Esophagus muscularis mucosa (tissue), 4 donors: ENCODE data around the gene TMPRSS12. TPM values are rescaled to one million over a fixed set of nuclear protein-coding genes. Genes with fewer than 3 reads are reported as not detected.
"Not testable (repeated sequence)": the region's sequence is repeated elsewhere in the genome, so short reads cannot be mapped to it uniquely, and the experiment has no call there.

Experiments
- DNase-seq: peaks from one replicate; pipeline ENCODE4 v3.0.0-alpha.2; 2017; ENCODE audit errors: extremely low spot score
- H3K27ac ChIP-seq, 4 donors: fragments of 200-600 bp; sonication (generic); replicated peaks in 1 of 4; 1 replicate in 3 of 4; 2 replicates in 1 of 4; pipeline ENCODE4 v1.5.1; 2016 to 2019; ENCODE audit warnings: mild to moderate bottlenecking in 1 of 4
- H3K27me3 ChIP-seq, 4 donors: fragments of 200-600 bp; sonication (generic); one replicate each; pipeline versions ENCODE4 v1.5.1 to v1.6.0; 2016 to 2019
- H3K36me3 ChIP-seq, 4 donors: fragments of 200-600 bp; sonication (generic); one replicate each; pipeline ENCODE4 v1.5.1; 2016 to 2019
- H3K4me1 ChIP-seq, 4 donors: fragments of 200-600 bp; sonication (generic); one replicate each; pipeline ENCODE4 v1.5.1; 2016 to 2019
- H3K4me3 ChIP-seq, 4 donors: fragments of 200-600 bp; sonication (generic); 1 replicate in 2 of 4; 2 replicates in 2 of 4; pipeline ENCODE4 v1.5.1; 2016 to 2019; ENCODE audit warnings: mild to moderate bottlenecking in 4 of 4, moderate library complexity in 1 of 4
- H3K9me3 ChIP-seq, 4 donors: fragments of 200-600 bp; sonication (generic); 1 replicate in 3 of 4; 2 replicates in 1 of 4; pipeline ENCODE4 v1.5.1; 2016 to 2019
- EP300 ChIP-seq: sonication (generic); formaldehyde crosslinking; IDR thresholded peaks from one replicate; pipeline ENCODE4 v1.6.1; 2017; ENCODE audit warnings: antibody characterized with exemption
- POLR2A ChIP-seq: fragments of 450-650 bp; IDR thresholded peaks from one replicate; pipeline ENCODE4 v1.6.1; 2017; ENCODE audit warnings: antibody characterized with exemption, moderate library complexity, mild to moderate bottlenecking, low read depth
- POLR2AphosphoS5 ChIP-seq, 2 donors: sonication (generic); formaldehyde crosslinking; IDR thresholded peaks; one replicate each; pipeline ENCODE4 v1.6.1; 2017; ENCODE audit warnings: antibody characterized with exemption in 2 of 2
- WGBS: methylation state at CpG from one replicate; pipeline ENCODE4 v1.1.5; 2018; 5-methylcytosine and 5-hydroxymethylcytosine counted together
- intact Hi-C: fragments of 100-400 bp; cut with DNase I; formaldehyde crosslinking; loops from one replicate; pipeline ENCODE4 v1.15.1; 2023
- total RNA-seq, 4 donors: library from RNA; depleted of rRNA; stranded (reverse); fragments of >200 nt; gene quantifications; one replicate each; pipeline versions ENCODE4 v1.1.0 to v1.2.1, GENCODE V29; 2016
- TF ChIP-seq, protein P1 (sequence below), 3 experiments: fragments of 200-600 bp in 2 of 3; fragments of 450-650 bp in 1 of 3; sonication (generic) in 2 of 3; IDR thresholded peaks; one replicate each; pipeline ENCODE4 v1.5.1; 2017 to 2019; ENCODE audit warnings: antibody characterized with exemption in 3 of 3, mild to moderate bottlenecking in 2 of 3, moderate library complexity in 1 of 3

TMPRSS12 gene, protein sequence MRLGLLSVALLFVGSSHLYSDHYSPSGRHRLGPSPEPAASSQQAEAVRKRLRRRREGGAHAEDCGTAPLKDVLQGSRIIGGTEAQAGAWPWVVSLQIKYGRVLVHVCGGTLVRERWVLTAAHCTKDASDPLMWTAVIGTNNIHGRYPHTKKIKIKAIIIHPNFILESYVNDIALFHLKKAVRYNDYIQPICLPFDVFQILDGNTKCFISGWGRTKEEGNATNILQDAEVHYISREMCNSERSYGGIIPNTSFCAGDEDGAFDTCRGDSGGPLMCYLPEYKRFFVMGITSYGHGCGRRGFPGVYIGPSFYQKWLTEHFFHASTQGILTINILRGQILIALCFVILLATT
- total RNA-seq = not detected

DNA sequence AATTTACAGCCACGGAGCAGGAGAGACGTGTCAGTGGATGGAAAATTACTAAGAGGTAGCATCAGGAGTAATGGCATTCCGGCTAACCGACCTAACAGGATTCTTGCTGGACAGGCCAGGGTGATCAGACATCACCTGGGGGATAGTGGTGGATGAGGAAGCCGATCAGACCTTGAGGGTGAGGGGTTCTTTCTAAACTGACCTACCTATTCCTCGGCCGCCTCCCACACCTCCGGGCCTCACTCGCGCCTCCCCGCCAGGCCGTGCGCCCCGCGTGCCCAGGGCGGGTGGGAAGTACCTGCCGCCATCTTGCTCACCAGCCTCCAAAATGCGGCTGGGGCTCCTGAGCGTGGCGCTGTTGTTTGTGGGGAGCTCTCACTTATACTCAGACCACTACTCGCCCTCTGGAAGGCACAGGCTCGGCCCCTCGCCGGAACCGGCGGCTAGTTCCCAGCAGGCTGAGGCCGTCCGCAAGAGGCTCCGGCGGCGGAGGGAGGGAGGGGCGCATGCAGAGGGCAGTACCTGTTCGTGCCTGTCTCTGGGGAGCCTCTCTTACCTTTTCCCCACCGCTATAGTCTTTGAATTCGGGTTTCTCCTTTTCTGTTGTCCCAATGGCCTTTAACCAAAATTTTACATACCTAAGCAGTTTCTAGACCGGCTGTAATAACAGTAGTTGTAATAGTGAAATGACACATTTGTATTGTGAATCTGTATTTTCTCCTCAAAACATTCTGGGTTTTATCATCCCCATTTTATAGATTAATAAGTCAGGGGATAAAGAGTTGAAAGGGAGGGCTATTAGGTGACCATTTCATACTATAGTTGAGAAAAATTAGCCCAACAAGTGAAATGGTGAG, at the start of gene TMPRSS12:
Gene TMPRSS12 (plus strand): TSS at position 290 of the 857 bp plus-strand sequence. CDS start 39 bp downstream, at position 329.
- H3K36me3 ChIP-seq = no peaks in the 10 kb centered on the region
- 34% methylated on average over 36 of the region's 36 CpGs for WGBS
- H3K4me1 ChIP-seq = peaks cover 0 to 4% (median 0%) of the 10 kb centered on the region in 4 donors
- peaks cover 0 to 8% (median 0%) of the 10 kb centered on the region in 4 donors for H3K27me3 ChIP-seq
- TF ChIP-seq EP300 = no peak
- TF ChIP-seq, protein P1, sequence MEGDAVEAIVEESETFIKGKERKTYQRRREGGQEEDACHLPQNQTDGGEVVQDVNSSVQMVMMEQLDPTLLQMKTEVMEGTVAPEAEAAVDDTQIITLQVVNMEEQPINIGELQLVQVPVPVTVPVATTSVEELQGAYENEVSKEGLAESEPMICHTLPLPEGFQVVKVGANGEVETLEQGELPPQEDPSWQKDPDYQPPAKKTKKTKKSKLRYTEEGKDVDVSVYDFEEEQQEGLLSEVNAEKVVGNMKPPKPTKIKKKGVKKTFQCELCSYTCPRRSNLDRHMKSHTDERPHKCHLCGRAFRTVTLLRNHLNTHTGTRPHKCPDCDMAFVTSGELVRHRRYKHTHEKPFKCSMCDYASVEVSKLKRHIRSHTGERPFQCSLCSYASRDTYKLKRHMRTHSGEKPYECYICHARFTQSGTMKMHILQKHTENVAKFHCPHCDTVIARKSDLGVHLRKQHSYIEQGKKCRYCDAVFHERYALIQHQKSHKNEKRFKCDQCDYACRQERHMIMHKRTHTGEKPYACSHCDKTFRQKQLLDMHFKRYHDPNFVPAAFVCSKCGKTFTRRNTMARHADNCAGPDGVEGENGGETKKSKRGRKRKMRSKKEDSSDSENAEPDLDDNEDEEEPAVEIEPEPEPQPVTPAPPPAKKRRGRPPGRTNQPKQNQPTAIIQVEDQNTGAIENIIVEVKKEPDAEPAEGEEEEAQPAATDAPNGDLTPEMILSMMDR (IDR thresholded peaks at IDR 0.05) = no peak
- TF ChIP-seq POLR2AphosphoS5 (IDR thresholded peaks at IDR 0.05) = no peak
- no peak for TF ChIP-seq POLR2A
- no peak for DNase-seq
- no peak within 1 kb of the TSS for H3K27ac ChIP-seq
- intact Hi-C loops = no loop called here
- H3K4me3 ChIP-seq = peak within 1 kb of the TSS; percentile 29 to 42 (median 31)
- peaks cover 0 to 9% (median 7%) of the 10 kb centered on the region in 4 donors for H3K9me3 ChIP-seq

DNA sequence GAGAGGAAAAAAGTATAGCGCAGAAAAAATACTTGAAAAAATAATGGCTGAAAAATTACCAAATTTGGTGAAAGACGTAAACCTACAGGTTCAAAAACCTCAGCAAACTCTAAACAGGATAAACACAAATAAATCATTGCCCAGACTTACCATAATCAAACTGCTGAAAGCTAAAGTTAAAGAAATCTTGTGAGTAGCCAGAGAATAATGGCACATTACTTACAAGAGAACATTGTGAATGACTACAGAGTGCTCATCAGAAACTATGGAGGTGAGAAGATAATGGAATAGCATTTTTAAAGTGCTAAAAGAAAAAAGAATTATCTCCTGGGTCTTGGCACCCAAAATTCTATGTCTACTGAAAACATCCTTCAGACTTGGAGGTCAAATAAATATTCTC, 42.8 kb upstream of the TMPRSS12 start:
- peaks cover 29 to 62% (median 45%) of the 10 kb centered on the region in 4 donors for H3K36me3 ChIP-seq
- no peak overlapping the region for H3K27ac ChIP-seq
- TF ChIP-seq POLR2AphosphoS5 (IDR thresholded peaks at IDR 0.05) (no peak), EP300 (no peak), POLR2A (no peak)
- TF ChIP-seq, protein P1 (IDR thresholded peaks at IDR 0.05) = no peak
- no peaks in the 10 kb centered on the region for H3K27me3 ChIP-seq
- H3K9me3 ChIP-seq = peaks cover 0 to 8% (median 0%) of the 10 kb centered on the region in 4 donors
- 100% methylated on average over 2 of the region's 2 CpGs for WGBS
- intact Hi-C loops = no loop called here
- H3K4me3 ChIP-seq = no peak overlapping the region
- DNase-seq = no peak
- no peaks in the 10 kb centered on the region for H3K4me1 ChIP-seq

DNA sequence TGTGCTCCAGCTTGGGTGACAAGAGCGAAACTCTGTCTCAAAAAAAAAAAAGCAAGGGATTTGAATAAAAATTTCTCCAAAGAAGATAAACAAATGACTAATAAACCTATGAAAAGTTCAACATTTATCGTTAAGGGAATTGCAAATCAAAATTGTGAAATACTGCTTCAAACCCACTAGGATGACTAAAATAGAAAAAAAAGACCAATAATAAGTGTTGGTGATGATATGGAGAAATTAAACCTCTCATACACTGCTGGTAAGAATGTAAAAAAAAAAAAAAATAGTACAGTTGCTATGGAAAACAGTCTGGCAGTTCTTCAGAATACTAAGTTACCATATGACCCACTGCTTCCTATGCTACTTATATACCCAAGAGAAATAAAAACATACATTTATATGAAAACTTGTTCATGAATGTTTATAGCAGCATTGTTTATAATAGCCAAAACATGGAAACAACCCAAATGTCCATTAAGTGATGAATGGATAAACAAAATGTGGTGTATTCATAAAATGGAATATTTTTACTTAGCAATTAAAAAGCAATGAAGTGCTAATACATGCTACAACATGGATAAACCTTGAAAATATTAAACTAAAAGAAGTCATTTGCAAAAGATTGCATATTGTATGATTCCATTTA, 39.4 kb upstream of the TMPRSS12 start:
- 90% methylated on average over 2 of the region's 2 CpGs for WGBS
- no peak overlapping the region for H3K27ac ChIP-seq
- intact Hi-C loops = no loop called here
- H3K36me3 ChIP-seq = peaks cover 8 to 35% (median 24%) of the 10 kb centered on the region in 4 donors
- H3K4me3 ChIP-seq = no peak overlapping the region
- no peak for DNase-seq
- H3K9me3 ChIP-seq = peaks cover 0 to 8% (median 0%) of the 10 kb centered on the region in 4 donors
- TF ChIP-seq EP300 (no peak), POLR2A (no peak), POLR2AphosphoS5 (IDR thresholded peaks at IDR 0.05) (no peak)
- TF ChIP-seq, protein P1 (IDR thresholded peaks at IDR 0.05) = no peak
- H3K27me3 ChIP-seq = no peaks in the 10 kb centered on the region
- no peaks in the 10 kb centered on the region for H3K4me1 ChIP-seq

DNA sequence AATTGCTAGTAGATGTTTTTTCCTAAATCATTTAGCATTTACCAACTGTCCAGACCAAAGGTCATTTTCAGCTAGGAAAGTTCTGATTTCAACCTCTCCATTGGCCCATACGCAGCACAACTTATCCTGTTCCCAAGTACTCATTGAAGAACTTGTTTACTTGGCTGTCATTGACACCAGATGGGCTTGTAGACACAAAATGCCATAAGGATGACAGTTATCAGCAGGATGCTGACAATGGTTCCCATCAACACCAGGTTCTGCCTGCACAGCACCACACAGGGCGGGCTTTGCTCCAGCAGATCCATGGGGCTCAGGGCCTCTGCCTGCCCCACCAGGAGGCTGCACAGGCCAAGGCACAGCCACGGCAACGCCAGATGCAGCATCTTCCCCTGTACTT, 36.5 kb upstream of the TMPRSS12 start:
- no peak overlapping the region for H3K27ac ChIP-seq
- no peak for DNase-seq
- H3K4me3 ChIP-seq = no peak overlapping the region
- H3K4me1 ChIP-seq = no peaks in the 10 kb centered on the region
- no peaks in the 10 kb centered on the region for H3K27me3 ChIP-seq
- intact Hi-C loops = no loop called here
- H3K36me3 ChIP-seq = peaks cover 10 to 36% (median 30%) of the 10 kb centered on the region in 4 donors
- no peaks in the 10 kb centered on the region for H3K9me3 ChIP-seq
- WGBS = 98% methylated on average over 4 of the region's 4 CpGs
- TF ChIP-seq, protein P1 (IDR thresholded peaks at IDR 0.05) = no peak
- TF ChIP-seq EP300 (no peak), POLR2AphosphoS5 (IDR thresholded peaks at IDR 0.05) (no peak), POLR2A (no peak)

DNA sequence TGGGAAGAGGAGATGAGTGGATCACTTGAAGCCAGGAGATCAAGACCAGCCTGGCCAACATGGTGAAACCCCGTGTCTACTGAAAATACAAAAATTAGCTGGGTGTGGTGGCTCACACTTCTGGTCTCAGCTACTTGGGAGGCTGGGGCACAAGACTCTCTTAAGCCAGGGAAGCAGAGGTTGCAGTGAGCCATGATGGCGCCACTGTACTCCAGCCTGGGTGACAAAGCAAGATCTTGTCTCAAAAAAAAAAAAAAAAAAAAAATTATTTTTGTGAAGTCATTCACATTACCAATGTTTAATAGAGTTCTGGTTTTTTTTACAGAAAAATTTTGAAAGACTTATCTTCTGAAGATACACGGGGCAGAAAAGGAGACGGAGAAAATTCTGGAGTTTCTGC, 33.6 kb upstream of the TMPRSS12 start:
- H3K9me3 ChIP-seq, H3K27me3 ChIP-seq, H3K4me1 ChIP-seq, intact Hi-C loops, DNase-seq, H3K27ac ChIP-seq, H3K4me3 ChIP-seq: not testable (repeated sequence)
- 96% methylated on average over 4 of the region's 4 CpGs for WGBS
- H3K36me3 ChIP-seq = peaks cover 14 to 62% (median 48%) of the 10 kb centered on the region in 4 donors

DNA sequence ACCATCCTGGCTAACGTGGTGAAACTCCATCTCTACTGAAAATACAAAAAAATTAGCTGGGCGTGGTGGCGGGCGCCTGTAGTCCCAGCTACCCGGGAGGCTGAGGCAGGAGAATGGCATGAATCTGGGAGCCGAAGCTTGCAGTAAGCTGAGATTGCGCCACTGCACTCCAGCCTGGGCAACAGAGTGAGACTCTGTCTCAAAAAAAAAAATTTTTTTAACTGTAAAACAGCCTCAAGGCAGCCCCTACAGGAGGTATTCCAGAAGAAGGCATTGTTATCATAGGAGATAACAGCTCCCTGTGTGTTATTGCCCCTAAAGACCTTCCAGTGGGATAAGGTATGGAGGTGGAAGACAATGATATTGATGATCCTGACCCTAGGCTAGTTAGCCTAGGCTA, 27.8 kb upstream of the TMPRSS12 start:
- peaks cover 35 to 97% (median 81%) of the 10 kb centered on the region in 4 donors for H3K36me3 ChIP-seq
- WGBS = 97% methylated on average over 7 of the region's 7 CpGs
- H3K4me1 ChIP-seq, H3K4me3 ChIP-seq, DNase-seq, H3K27ac ChIP-seq, H3K9me3 ChIP-seq, intact Hi-C loops, H3K27me3 ChIP-seq: not testable (repeated sequence)
